ENCODE data around the gene RHBDD3.

RHBDD3 gene

DNA sequence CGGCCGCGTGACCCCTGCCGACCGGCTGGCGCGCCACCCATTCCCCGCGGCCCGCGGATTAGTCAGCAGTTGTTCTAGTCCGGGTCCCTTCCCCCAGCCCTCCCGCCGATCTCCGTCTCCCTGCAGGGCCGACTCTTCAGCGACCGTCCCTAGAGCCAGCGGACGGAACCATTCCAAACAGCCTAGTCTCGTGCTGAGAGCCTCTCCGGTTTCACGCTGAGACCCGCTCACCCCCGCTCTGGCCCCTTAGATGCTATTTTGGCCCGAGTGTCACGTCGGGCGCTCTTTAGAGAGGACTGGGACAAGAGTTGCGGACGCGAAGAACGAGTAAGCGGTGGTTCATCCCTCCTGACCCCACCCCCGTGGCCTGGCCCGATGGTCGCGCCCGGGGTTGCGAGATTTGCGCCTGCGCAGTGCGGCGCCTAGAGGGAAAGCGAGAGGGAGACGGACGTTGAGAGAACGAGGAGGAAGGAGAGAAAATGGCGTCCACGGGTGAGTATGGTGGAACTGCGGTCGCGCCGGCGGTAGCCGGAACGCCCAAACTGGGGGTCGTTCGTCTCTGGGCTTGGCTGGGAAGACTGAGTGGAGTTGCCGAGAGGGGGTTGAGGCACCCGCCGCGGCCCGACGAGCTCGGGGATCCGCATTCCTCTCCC is at the start of gene RHBDD3, which contains the start of gene EWSR1:
TSS of gene RHBDD3 (minus strand) at position 124 of the 653 bp plus-strand sequence. CDS start 2,355 bp downstream, outside the sequence.
TSS of gene EWSR1 (plus strand) at position 411 of the 653 bp plus-strand sequence. CDS start at position 480, 69 bp downstream.
- DNase-seq (ENCODE audit: extremely low read depth in 1 of 2, low read depth in 1 of 2) = peak; percentile 88 to 96

- no peak for DNase-seq (ENCODE audit: extremely low read depth in 1 of 2, low read depth in 1 of 2)
Measured at GRCh38 chr22:29316141-29316828, 48.5 kb upstream of the RHBDD3 start.

- DNase-seq (ENCODE audit: extremely low read depth in 1 of 2, low read depth in 1 of 2) = no peak
Measured at GRCh38 chr22:29315286-29316140, 47.7 kb upstream of the RHBDD3 start, which contains the start of gene RASL10A. Gene RASL10A, minus strand, starts transcription at chr22:29315697. Its CDS starts 451 bp downstream, at chr22:29315246.

- DNase-seq (ENCODE audit: extremely low read depth in 1 of 2, low read depth in 1 of 2) = no peak
Measured at GRCh38 chr22:29314537-29315285, 46.9 kb upstream of the RHBDD3 start.

DNA sequence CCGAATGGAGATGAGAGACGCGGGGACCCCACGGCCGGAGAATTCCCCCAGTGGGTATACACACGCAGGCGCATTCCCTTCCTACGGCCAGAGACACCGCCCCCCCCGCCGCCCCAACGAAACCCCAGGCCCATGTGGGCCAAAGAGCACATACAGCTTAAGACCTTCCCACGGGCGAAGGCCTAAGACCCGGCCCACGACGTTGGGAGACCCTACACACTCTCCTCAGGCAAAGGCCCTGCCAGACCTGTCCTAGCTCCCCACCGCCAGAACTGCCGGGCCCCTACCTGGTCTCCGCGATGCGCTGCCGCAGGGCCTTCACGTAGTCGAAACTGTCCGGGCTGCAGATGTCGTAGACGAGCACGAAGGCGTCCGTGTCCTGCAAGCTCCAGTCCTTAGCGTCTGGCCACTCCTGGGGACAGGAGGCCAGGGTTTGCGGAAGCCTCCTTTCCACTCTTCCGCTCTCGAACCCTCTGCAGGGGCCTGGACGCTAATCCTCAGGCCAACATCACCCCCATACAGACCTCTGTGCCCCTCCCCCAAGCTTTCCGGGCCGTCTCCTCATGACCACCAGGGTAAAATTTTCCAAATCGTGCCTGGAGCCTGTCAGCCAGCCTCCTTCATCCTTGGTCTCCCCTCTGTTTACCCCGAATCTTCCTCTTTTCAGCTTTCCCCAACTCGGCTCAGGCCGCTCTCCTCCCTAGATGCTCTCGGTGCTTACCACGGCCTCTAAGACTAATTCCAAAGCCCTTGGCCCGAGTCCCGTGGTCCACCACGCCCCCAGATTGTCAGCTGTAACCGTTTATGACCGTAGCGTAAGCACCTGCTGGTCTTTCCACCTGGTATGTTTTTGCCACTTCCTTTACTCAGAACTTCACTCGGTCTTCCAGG is 46.0 kb upstream of the RHBDD3 start:
- DNase-seq (ENCODE audit: extremely low read depth in 1 of 2, low read depth in 1 of 2) = no peak

GRCh38 chr22:29313126-29313575 is 45.4 kb upstream of the RHBDD3 start:
- DNase-seq (ENCODE audit: extremely low read depth in 1 of 2, low read depth in 1 of 2) = no peak

GRCh38 chr22:29312218-29313125 is 44.7 kb upstream of the RHBDD3 start:
- no peak for DNase-seq (ENCODE audit: extremely low read depth in 1 of 2, low read depth in 1 of 2)

- no peak for DNase-seq (ENCODE audit: extremely low read depth in 1 of 2, low read depth in 1 of 2)
Measured at GRCh38 chr22:29311464-29312217, 43.9 kb upstream of the RHBDD3 start.

DNA sequence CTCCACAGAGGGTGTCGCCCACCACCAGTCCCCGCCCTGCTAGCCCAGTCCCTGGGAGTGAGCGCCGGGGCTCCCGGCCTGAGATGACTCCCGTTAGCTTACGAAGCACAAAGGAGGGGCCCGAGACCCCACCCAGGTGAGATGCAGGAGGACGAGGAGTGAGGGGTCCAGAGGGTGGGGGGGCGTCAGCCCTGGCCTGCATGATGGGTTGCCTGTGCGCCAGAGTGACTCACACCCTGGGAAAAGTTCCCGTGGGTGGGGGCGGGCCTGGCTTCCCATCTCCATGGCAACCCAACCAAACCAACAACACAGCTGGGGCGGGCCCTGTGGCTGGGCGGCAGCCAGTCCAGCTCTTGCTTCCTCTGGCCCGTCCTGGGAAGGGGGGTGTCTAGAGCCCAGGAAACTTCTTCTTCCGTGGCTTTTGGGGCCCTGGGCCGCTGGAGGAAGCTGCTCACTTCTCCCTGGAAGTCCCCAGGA is 43.1 kb upstream of the RHBDD3 start:
- DNase-seq (ENCODE audit: extremely low read depth in 1 of 2, low read depth in 1 of 2) = peak in 1 of 2 donors; percentile 22

- no peak for DNase-seq (ENCODE audit: extremely low read depth in 1 of 2, low read depth in 1 of 2)
Measured at GRCh38 chr22:29310065-29310862, 42.5 kb upstream of the RHBDD3 start.

DNA sequence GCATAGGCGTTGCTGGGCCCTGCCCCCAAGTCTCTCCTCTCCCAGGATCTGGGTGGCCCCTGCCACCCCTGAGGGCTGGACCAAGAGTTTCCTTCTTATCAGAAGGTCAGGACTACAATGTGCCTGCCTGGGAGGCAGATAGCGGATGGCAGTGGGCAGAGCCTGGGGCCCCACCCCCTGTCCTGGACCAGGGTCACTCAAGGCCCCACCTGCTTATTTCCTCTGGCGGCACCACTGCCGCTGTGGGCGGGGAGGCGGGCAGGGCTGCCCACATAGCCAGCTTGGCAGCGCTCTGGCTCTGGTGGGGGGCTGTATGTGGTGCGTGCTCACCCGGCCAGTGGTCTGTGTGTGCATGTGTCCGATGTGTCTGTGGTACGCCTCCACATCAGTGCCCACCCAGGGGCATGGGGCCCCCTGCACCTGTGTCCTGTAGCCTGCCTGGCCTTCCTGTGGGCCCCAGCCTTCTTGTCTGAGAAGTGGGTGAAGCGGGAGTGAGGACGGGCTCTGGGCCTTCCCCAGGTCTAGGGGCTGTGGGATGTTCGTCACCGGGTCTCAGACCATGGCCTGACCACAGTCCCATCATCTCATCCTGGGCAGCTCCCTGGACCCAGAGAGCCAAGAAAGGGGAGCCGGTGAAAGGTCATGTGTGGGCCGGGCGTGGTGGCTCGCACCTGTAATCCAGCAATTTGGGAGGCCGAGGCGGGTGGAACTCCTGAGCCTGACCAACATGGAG is 41.7 kb upstream of the RHBDD3 start:
- DNase-seq (ENCODE audit: extremely low read depth in 1 of 2, low read depth in 1 of 2) = no peak

DNA sequence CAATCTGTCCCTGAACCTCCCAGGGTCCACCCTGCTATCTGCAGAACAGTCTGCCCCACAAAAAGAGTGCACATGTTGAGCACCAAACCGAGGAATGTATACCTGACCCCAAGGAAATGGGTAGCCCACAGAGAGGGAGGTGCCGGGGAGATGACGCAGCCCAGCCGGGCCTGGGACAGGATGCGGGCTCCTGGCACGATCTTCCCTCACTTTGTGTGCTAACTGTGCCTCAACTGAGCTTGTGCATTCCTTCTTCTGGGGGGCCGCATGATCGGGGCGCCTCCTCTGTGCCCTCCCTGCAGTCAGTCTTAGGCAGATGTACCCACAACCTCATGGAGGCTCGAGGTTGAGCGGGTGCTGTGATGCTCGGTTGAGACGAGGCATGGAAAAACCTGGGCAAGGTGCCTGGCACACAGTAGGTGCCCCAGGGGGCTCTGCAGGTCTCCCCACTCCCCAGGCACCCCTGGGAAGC is 41.0 kb upstream of the RHBDD3 start:
- DNase-seq (ENCODE audit: extremely low read depth in 1 of 2, low read depth in 1 of 2) = no peak

DNA sequence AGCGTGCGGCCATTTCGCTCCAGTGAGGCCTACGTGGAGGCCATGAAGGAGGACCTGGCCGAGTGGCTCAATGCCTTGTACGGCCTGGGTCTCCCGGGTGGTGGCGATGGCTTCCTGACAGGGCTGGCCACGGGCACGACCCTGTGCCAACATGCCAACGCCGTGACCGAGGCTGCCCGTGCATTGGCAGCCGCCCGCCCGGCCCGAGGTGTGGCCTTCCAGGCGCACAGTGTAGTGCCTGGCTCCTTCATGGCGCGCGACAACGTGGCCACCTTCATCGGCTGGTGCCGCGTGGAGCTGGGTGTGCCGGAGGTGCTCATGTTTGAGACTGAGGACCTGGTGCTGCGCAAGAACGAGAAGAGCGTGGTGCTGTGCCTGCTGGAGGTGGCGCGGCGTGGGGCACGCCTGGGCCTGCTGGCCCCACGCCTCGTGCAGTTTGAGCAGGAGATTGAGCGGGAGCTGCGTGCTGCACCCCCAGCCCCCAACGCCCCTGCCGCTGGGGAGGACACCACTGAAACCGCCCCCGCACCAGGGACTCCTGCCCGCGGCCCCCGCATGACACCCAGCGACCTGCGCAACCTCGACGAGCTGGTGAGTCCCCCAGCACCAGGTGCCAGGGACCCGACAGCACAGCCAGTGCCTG is 40.5 kb upstream of the RHBDD3 start:
- DNase-seq (ENCODE audit: extremely low read depth in 1 of 2, low read depth in 1 of 2) = no peak

DNA sequence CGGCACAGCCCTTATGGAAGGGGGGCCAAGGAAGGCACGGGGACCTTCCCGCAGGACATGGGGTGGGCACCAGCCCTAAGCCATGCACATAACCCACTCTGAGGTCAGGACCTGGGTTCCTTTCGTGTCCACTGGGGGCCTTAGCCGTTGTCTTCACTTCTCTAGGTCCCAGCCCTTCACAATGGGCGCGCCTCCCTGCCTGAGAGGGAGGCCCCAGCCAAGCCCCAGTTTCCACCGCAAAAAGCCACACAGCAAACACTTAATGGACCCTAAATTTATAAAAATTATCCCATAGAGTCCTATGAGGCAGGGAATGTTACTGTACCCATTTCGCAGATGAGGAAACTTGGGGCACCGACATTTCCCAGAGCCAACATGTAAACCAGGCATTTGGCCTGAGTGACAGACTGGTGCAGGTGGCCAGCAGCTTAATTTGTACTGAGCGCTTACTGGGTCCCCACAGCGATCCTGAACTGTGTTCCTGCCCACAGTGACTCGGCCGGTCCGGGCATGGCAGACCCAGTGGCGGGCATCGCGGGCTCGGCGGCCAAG is 39.9 kb upstream of the RHBDD3 start:
- no peak for DNase-seq (ENCODE audit: extremely low read depth in 1 of 2, low read depth in 1 of 2)
